ENCODE results near the gene STPG1.
"Not testable (repeated sequence)": the region's sequence is repeated elsewhere in the genome, so short reads cannot be mapped to it uniquely, and the experiment has no call there.

The STPG1 gene, protein sequence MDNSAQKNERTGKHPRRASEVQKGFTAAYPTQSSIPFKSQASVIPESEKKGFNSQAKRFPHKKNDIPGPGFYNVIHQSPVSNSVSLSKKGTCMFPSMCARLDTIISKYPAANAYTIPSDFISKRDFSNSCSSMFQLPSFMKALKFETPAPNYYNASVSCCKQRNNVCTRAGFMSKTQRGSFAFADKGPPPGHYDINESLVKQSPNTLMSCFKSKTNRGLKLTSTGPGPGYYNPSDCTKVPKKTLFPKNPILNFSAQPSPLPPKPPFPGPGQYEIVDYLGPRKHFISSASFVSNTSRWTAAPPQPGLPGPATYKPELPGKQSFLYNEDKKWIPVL

DNA sequence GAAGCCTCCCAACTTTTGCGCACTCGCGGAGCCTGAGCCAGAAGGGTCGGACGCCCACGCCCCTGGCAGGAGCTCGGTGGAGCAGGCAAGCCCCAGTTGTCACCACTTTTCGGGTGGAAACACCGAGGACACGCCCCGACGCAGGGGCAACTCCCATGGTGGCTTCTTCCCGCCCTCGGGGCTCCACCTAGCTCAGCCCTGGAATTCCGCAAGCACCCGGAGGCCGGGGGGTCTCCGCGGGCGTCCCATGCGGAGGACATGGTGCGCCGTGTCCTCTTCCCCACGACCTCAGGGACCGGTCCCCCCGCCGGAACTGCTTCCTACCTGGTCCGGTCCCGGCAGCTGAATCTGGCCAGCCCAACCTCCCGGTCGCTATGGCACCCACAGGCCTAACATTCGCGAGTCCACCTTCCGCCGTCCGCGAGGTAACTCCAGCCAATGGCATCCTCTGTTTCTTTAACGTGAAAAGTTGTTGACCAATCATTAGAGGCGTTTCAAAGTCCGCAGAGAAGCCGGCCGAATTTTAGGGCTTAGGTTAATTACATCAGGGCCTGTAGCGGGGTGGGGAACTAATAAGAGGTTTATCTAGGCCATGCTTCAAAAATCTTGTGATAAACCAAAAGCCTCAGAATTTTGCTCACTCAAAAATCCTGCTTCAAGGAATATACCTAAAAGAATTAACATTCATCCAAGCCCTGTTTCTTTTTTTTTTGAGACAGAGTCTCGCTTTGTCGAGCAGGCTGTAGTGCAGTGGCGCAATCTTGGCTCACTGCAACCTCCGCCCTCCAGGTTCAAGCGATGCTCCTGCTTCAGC, at the start of gene STPG1:
Gene STPG1, minus strand, starts transcription at position 433 of the 814 bp plus-strand sequence. CDS start 12,394 bp downstream, outside the sequence.
- peak; percentile 69 for DNase-seq (ENCODE audit: low read depth)

DNA sequence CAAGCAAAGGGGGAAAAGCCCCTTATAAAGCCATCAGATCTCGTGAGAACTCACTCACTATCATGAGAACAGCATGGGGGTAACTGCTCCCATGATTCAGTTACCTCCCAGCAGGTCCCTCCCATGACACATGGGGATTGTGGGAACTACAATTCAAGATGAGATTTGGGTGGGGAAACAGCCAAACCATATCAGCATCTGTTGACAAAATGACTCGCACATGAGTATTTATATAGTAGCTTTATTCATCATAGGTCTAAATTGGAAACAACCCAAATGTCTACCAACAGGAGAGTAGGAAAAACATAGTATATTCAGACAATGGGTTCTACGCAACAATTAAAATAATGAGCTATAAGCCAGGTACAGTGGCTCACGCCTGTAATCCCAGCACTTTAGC, 48.5 kb upstream of the STPG1 start:
- DNase-seq (ENCODE audit: low read depth), result not testable (repeated sequence)

DNA sequence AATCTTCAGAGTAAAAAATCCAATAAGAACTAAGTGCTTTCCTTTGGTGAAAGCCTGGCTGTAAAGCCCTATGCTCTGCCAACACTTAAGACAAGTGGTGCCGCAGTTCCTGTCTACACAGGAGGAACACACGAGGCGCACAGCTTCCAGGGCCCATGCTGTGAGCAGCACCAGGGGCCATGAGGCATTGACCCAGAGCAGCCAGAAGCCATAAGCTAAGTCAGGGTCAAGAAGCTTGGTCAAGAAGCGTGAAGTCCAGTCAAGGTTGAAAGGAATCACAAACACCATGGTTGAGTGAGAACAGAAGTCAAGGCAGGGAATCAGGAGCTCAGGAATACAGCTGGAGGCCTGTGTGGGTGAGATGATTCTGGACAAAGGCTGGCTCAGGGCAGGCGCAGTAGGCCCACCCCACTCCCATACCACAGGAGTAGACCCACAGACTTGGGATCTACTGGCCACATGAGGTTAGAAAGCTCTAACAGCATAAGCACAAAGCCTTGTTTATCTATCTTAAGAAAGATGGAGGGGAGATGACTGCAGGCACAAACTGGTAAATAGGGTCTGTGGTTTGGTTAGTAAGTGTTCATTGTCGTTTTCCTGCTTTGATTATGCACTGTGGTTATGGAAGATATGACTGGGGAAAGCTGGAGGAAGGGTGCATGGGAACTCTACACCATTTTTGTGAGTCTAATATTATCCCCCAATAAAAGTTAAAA, 46.1 kb upstream of the STPG1 start:
- DNase-seq (ENCODE audit: low read depth), result no peak

DNA sequence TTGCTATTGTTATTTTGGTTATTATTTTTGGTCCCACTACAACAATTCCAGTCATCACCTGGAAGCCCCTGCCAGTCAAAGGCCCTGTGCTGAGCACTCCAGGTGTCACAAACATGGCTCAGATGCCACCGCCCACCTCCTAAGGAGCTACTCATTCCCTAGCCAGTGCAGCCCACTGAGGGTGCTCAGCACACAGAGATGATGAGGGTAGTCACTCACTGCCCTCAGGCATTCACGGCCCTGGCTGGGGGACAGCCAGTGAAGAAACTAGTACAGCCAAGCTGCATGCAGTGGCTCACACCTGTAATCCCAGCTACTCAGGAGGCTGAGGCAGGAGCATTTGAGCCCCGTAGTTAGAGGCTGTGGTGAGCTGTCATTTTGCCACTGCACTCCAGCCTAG, 44.3 kb upstream of the STPG1 start:
- no peak for DNase-seq (ENCODE audit: low read depth)

DNA sequence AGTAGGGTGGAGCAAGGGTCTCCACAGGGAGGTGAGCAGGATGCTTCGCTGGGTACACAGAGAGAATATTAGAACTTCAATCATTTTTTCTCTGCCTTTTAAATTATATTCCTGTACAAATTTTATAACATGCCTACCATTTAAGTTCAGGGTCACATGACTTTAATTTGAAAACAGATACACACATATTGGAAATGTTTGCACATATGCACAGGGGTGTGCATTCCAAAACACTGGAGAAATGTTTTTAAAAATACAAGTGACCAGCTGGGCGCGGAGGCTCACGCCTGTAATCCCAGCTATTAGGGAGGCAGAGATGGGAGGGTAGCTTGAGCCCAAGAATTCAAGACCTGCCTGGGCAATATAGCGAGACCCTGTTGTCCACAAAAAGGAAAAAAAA, 41.7 kb upstream of the STPG1 start:
- DNase-seq (ENCODE audit: low read depth), result no peak

DNA sequence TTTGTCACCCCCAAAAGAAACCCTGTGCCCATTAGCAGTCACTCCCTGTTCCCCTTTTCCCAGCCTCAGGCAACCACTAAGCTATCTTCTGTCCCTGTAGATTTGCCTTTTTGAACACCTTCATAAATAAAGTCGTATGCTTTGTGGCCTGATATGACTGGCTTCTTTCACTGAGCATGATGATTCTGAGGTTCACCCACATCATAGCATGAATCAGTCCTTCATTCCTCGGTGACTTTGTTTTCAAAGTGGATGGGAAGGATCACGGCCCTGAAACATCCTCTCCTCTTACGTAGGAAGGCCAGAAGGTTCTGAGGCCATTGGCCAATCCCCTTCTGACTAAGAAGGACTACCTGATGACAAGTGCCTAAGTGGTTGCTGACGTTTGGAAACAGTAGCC, 41.1 kb upstream of the STPG1 start:
- DNase-seq (ENCODE audit: low read depth), result no peak

DNA sequence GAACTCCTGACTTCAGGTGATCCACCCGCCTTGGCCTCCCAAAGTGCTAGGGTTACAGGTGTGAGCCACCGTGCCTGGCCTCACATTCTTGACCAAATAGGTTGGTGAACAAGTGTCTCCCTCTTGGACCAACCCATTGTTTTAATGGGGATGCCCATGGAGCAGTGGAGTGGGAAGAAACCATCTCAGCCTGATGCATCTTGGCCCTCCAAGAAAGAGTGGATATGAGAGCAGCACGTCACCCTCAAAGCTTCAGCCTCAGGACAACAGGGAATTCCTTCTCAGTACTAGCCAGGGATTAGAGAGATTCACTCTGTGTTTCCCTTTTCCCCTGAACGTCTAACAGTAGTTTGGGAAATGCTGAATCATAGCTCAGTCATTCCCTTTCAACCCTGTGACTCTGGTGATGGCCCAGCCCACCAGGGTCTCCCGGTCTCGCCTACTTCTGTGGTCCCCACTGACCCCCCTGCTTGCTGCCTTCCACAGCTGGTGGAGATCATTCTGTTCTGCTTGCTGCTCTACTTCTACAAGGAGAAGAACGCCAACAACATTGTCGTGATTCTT, 39.4 kb upstream of the STPG1 start:
- DNase-seq (ENCODE audit: low read depth), result no peak

DNA sequence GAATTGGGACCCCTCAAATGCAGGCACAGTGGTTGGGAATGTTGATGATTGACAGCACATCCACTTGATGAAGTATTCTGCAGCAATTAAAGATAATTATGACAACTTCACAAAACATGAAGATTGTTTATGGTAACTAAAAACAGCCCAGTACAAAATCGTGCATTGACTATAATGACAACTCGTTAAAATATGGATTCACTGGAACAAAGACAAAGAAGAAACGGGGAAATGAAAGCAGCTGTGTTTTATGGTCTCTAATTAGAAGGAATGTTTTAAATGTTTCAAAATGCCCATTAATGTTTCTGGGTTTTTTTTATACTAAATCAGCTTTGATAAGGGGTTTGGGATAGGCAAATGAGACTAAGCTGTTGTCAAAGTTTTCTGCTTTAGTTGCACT, 38.2 kb upstream of the STPG1 start:
- no peak for DNase-seq (ENCODE audit: low read depth)

DNA sequence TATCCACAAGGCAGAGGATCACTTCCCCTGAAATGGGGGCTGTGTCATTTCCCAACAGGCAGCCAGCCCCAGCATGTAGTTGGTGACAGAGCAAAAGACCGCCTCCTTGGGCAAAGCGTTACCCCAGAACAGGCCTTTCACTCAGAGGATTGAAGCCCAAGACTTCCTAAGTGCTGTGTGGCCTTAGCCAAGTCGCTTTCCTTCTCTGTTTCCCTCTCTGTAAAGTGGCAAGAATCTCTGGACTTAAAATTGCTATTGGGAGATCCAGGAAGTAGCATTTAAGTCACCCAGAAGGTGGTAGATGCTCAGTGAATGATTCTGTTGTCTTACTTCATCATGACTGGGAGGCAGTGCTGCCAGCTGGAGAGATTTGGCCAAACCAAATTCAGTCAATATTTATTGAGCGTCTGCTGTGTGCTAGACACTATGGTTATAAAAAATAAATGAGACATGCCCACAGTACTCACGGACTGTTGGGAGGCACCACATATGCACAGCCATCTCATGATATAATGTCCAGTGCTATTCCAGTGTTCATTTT, 37.3 kb upstream of the STPG1 start:
- DNase-seq (ENCODE audit: low read depth), result no peak

DNA sequence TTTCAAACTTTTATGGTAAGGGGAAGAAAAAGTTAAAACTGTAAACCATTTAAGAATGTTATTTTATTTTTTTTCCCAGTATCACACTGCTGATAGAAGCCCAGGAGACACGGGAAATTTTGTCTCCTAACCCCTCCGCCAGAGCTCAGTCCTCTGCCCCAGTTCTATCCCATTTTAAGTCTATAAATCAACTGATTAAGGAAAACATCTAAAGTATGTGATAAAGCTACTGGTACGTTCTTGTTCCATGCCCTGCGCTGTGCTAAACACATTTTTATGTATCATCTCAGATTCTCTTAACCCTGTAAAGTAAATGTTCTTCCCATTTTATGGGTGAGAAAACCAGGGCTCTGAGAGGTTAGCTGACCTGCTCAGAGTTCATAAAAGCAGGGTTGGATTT, 36.7 kb upstream of the STPG1 start:
- DNase-seq (ENCODE audit: low read depth), result no peak

DNA sequence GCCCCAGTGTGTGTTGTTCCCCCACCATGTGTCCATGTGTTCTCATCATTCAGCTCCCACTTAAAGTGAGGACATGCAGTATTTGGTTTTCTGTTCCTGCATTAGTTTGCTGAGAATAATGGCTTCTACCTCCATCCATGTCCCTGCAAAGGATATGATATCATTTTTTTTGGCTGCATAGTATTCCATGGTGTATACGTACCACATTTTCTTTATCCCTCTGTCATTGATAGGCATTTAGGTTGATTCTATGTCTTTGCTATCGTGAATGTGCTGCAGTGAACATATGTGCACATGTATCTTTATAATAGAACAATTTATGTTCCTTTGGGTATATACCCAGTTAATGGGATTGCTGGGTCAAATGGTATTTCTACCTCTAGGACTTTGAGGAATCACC, 32.9 kb upstream of the STPG1 start:
- not testable (repeated sequence) for DNase-seq (ENCODE audit: low read depth)

DNA sequence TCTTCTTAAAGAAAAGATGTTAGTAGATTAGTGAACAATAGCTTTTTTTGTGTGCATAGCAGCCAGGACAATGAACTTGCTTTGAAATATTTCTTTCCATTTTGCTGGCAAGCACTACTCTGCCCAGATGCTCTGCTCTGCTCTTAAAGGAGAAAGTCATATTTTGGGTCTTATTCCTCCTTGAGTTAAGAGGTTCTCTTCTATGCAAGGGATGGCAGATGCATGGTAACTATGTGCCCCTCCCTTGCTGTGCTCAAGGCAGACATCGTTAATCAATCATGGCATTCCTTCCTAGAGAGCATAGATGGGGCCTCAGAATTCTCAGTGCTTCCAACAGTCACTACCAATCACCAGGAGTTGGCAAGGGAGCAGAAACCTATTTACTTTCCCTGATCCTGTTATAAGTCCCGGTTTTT, 29.7 kb upstream of the STPG1 start:
- DNase-seq (ENCODE audit: low read depth), result no peak

DNA sequence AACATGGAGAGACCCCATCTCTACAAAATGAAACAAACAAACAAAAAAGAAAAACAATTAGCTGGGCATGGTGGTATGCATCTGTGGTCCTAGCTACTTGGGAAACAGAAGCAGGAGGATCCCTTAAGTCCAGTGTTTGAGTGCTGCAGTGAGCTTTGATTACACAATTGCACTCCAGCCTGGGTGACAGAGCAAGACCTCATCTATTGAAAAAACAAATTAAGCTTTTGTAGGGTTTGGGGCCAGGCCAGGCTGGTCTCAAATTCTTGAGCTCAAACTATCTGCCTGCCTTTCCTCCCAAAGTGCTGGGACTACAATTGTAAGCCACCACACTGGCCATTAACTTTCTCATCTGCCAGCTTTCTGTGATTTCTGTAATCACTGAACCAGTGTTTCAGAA, 29.2 kb upstream of the STPG1 start:
- no peak for DNase-seq (ENCODE audit: low read depth)

DNA sequence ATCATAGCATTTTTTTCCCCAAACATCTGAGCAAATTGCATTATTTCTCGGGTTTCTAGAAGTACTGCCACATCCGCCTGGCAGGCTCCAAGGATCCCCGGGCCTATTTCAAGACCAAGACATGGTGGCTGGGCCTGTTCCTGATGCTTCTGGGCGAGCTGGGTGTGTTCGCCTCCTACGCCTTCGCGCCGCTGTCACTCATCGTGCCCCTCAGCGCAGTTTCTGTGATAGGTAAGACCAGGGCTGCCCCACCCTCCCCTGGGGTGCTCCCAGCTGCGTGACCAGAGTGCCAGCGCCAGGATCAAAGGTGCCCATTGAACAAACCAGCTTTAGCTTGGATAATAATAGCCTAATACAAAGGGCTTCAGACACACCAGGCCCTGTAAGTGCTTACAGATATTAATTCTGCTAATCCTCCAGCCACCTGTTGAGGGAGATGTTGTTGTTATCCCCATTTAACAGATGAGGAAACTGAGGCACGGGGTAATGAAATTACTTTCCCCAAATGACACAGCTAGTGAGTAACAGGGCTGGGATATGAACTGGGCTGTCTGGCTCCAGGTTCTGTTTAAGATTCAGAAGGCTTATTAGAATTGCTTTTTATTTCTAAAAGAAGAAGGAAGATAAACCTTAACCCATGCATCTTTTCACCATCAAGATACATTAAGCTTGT, 28.6 kb upstream of the STPG1 start:
- no peak for DNase-seq (ENCODE audit: low read depth)

DNA sequence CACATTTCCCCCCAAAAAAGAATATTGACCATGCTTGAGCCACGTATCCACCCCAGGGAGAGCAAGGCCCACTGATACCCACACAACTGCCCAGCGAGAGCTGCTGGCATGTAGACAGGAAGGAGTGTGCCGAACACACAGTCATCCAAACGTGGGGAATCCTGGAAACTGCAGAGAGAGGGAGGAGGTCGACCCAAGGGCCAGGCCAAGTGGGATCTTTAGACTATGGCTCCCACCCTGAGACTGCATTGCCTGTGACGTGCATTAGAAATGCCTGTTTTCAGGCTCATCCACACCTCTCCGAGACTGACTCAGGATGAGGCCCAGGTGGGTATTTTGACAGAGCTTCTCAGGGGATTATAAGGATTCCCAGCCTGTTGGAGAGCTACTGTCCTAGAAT, 27.9 kb upstream of the STPG1 start:
- DNase-seq (ENCODE audit: low read depth), result no peak

DNA sequence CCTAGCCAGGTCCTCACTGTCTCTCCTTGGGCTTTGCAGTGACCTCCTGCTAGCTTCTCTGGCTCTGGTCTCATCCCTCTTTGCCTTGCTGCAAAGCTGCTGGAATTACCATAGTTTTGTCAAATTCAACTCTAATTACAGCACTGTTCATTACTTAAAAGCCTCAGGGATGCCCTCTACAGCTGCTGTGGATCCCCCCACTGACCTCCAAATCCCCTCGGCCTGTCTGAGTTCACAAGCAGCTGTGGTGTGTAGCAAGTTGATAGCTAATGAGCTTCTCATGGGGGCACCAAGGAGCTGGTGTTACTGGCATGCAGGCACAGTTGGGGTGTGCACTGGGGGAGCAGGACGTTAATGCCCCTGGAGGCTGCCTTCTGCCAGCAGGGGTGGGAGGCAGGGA, 26.9 kb upstream of the STPG1 start:
- DNase-seq (ENCODE audit: low read depth), result no peak

DNA sequence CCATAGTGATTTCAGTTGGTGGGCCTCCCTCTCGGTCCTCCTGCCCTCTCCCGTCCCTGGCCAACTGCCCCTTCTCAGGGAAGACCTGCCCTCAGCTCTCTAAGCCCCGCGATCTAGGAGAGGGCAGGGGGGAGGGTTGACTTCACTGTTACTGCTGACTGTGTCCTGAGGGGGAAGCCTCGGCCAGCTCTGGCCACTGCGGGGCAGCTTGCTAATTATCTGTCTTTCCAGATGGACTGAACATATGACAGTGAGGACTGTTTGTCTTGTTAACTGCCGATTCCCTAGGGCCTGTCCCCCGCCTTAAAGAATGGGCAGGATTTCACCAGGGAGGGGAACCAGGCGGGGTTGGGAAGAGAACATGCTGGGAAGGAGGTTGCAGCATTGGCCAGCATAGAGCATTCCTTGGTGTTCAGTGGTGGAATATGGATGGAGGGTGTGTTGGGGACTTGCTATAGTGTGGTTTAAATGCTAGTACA, 24.9 kb upstream of the STPG1 start:
- no peak for DNase-seq (ENCODE audit: low read depth)

DNA sequence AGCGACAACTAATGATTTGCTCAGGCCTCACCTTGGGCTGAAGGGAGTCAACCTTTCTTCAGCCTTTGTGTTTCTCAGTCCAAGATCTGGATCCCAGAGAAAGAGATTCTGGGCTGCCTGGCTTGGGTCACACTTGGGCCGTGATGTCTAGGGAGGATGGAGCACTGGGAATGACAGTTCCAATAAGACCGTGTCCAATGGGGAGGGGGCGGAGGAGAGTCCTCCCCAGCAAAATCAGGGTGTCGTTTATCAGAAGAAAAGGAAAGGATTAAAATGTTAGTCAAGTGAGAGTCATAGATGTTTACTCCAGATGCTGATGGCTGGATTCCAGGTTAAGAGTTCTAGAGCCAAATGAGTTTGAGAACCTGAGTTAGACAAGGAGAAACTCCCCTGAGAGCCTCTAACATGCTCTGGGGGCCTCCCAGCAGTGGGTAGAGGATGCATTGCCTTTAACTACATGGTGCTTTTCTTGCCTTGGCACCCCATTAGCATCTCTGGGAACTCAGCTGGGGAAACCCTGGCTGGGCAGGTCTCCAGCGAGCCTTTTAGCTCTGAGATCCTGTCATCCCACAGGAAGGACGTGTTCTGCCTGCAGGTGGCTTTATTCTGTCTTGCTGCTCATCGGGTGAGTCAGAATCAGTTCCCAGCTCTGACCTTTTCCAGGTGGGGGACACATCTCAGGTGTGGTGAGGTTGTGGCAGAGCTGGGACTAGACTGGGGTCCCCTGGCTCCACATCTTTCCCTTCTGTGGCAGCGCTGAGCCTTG, 24.2 kb upstream of the STPG1 start:
- no peak for DNase-seq (ENCODE audit: low read depth)

DNA sequence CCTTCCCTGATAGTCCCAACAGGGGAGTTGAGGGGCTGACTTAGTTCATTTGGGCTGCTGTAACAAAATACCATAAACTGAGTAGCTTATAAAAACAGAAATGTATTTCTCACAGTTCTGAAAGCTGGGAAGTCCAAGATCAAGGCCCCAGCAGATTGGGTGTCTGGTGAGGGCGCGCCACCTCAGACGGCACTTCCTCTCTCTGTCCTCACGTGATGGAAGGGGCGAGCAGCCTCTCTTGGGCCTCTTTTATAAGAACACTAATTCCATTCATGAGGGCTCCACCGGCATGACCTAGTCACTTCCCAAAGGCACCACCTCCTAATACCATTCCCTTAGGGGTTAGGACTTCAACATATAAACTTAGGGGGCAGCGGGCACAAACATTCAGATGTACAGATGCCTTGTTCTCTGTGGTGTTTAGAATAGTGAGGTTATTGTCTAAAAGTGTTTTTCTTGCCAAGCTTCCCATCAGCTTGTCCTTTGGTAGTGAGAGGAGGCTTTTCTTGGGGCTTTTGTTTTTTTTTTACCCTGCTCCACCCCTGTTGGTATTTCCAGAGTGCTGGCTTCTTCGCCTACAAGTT, 22.3 kb upstream of the STPG1 start:
- no peak for DNase-seq (ENCODE audit: low read depth)

DNA sequence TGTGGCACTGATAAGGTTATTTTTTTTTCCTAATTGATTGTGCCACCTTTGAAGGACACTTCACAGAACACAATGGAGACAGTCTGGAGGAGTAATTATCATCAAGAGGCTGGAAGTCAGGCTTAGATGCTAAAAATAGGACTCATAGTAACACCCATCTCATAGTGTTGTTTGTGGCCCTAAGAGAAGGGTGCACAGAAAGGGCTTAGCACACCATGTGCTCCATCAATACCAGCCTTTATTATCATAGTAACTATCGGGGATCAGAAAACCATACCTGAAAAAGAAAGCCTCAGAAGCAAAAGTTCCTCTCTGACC, 13.9 kb upstream of the STPG1 start:
- no peak for DNase-seq (ENCODE audit: low read depth)
